Natural killer cell (primary cell): ENCODE measurements around the gene PTPRO. TPM values are rescaled to one million over a fixed set of nuclear protein-coding genes. Genes with fewer than 3 reads are reported as not detected.

Source experiments
- ATAC-seq, 3 donors: fragments of 150-1000 bp in 2 of 3; fragments of 200-7000 bp in 1 of 3; cut with Tn5 transposase; 1 replicate in 1 of 3; 2 replicates in 2 of 3; pipeline ENCODE4 v1.10.0; 2021; ENCODE audit warnings: mild to moderate bottlenecking in 2 of 3, moderate library complexity in 2 of 3
- DNase-seq, 2 donors: peaks; one replicate each; pipeline versions ENCODE4 v3.0.0 to v3.0.0-alpha.2; 2013 to 2021; ENCODE audit warnings: mixed read lengths in 1 of 2
- H3K27ac ChIP-seq: one replicate; pipeline ENCODE4 v1.5.1; 2013; ENCODE audit warnings: mild to moderate bottlenecking, low read length
- H3K27me3 ChIP-seq: one replicate; pipeline ENCODE4 v1.6.1; 2013; ENCODE audit warnings: low read length; ENCODE audit not compliant: control insufficient read depth, insufficient read depth
- H3K36me3 ChIP-seq: one replicate; pipeline ENCODE4 v1.6.1; 2013; ENCODE audit warnings: low read length; ENCODE audit not compliant: control insufficient read depth, insufficient read depth
- H3K4me1 ChIP-seq: one replicate; pipeline ENCODE4 v1.6.1; 2013; ENCODE audit warnings: low read length; ENCODE audit not compliant: control insufficient read depth, insufficient read depth
- H3K4me3 ChIP-seq: one replicate; pipeline ENCODE4 v1.5.1; 2013; ENCODE audit warnings: low read length
- H3K9me3 ChIP-seq: one replicate; pipeline ENCODE4 v1.6.1; 2013; ENCODE audit warnings: low read length; ENCODE audit not compliant: control insufficient read depth, insufficient read depth
- H3K27ac Mint-ChIP-seq, 2 donors: one replicate each; pipeline ENCODE4 v1.8.0; 2022; ENCODE audit warnings: mild to moderate bottlenecking in 2 of 2, mixed read lengths in 2 of 2, moderate library complexity in 1 of 2
- H3K27me3 Mint-ChIP-seq, 2 donors: one replicate each; pipeline ENCODE4 v1.8.0; 2022; ENCODE audit warnings: low read depth in 2 of 2, mixed read lengths in 2 of 2
- H3K36me3 Mint-ChIP-seq: one replicate; pipeline ENCODE4 v1.8.0; 2022; ENCODE audit warnings: mixed read lengths
- H3K4me1 Mint-ChIP-seq, 2 donors: one replicate each; pipeline ENCODE4 v1.8.0; 2022; ENCODE audit warnings: mixed read lengths in 2 of 2
- H3K4me3 Mint-ChIP-seq: one replicate; pipeline ENCODE4 v1.8.0; 2022; ENCODE audit warnings: mild to moderate bottlenecking, moderate library complexity, mixed read lengths
- H3K9me3 Mint-ChIP-seq, 2 donors: one replicate each; pipeline ENCODE4 v1.8.0; 2022; ENCODE audit warnings: mixed read lengths in 2 of 2
- CTCF ChIP-seq: fragments of 200-600 bp; IDR thresholded peaks from one replicate; pipeline ENCODE4 v1.8.0; 2022; ENCODE audit warnings: antibody characterized with exemption
- WGBS: methylation state at CpG from one replicate; pipeline ENCODE4 v1.1.7; 2013; ENCODE audit warnings: missing lambda C conversion rate; ENCODE audit not compliant: insufficient coverage; 5-methylcytosine and 5-hydroxymethylcytosine counted together
- intact Hi-C: fragments of 100-400 bp; cut with micrococcal nuclease; formaldehyde crosslinking; loops from one replicate; pipeline ENCODE4 v1.14.2; 2022
- total RNA-seq, 4 donors: library from RNA; stranded (reverse); fragments of 120-200 nt in 1 of 4; gene quantifications; one replicate each; pipeline versions ENCODE4 v1.2.3 to v1.2.4, GENCODE V29; 2013 to 2022

The PTPRO gene
- total RNA-seq, 3 donors from 2014 or later (not counting 1 experiment from before 2014, with no cell fraction given) = 0.29 to 1.2 (median 0.53) TPM

- no peak overlapping the region for H3K4me3 ChIP-seq
- no peaks in the 10 kb centered on the region for H3K36me3 ChIP-seq
- Mint-ChIP-seq H3K36me3 (no peaks in the 10 kb centered on the region), H3K4me1 (no peaks in the 10 kb centered on the region), H3K27me3 (peaks cover 0 to 3% of the 10 kb centered on the region in 2 donors), H3K9me3 (peaks cover 0 to 2% of the 10 kb centered on the region in 2 donors), H3K4me3 (no peak overlapping the region), H3K27ac (no peak overlapping the region)
- no peak for TF ChIP-seq CTCF
- H3K4me1 ChIP-seq = no peaks in the 10 kb centered on the region
- DNase-seq = no peak
- no CpG with 5 or more reads among the region's 1 CpG for whole genome bisulfite sequencing
- H3K27ac ChIP-seq = no peak overlapping the region
- ATAC-seq = no peak
- H3K9me3 ChIP-seq = no peaks in the 10 kb centered on the region
- intact Hi-C loops = no loop called here
- H3K27me3 ChIP-seq = no peaks in the 10 kb centered on the region
These were observed 65.5 kb downstream of the PTPRO start for GRCh38 chr12:15387772-15388171.

GRCh38 chr12:15389561-15389960 is 67.3 kb downstream of the PTPRO start:
- Histone ChIP-seq H3K27ac (no peak overlapping the region), H3K4me3 (no peak overlapping the region), H3K36me3 (no peaks in the 10 kb centered on the region), H3K4me1 (no peaks in the 10 kb centered on the region), H3K9me3 (no peaks in the 10 kb centered on the region), H3K27me3 (no peaks in the 10 kb centered on the region)
- no peak for TF ChIP-seq CTCF
- Mint-ChIP-seq H3K27ac (no peak overlapping the region), H3K36me3 (no peaks in the 10 kb centered on the region), H3K4me1 (no peaks in the 10 kb centered on the region), H3K27me3 (peaks cover 0 to 3% of the 10 kb centered on the region in 2 donors), H3K4me3 (no peak overlapping the region), H3K9me3 (no peaks in the 10 kb centered on the region)
- ATAC-seq (no peak), DNase-seq (no peak)
- intact Hi-C loops = no loop called here
- WGBS = 80% methylated on average over 1 of the region's 1 CpG

- Histone ChIP-seq H3K9me3 (no peaks in the 10 kb centered on the region), H3K4me1 (no peaks in the 10 kb centered on the region), H3K4me3 (no peak overlapping the region), H3K27me3 (no peaks in the 10 kb centered on the region), H3K27ac (no peak overlapping the region), H3K36me3 (no peaks in the 10 kb centered on the region)
- no peak for TF ChIP-seq CTCF
- 100% methylated on average over 1 of the region's 1 CpG for WGBS
- H3K9me3 Mint-ChIP-seq = no peaks in the 10 kb centered on the region
- H3K4me3 Mint-ChIP-seq = no peak overlapping the region
- no peaks in the 10 kb centered on the region for H3K27me3 Mint-ChIP-seq
- H3K36me3 Mint-ChIP-seq = no peaks in the 10 kb centered on the region
- intact Hi-C loops = no loop called here
- H3K27ac Mint-ChIP-seq = no peak overlapping the region
- ATAC-seq (no peak), DNase-seq (no peak)
- no peaks in the 10 kb centered on the region for H3K4me1 Mint-ChIP-seq
These were observed 70.7 kb downstream of the PTPRO start for GRCh38 chr12:15393037-15393436.

GRCh38 chr12:15393995-15394394 is 71.7 kb downstream of the PTPRO start:
- Histone ChIP-seq H3K27me3 (no peaks in the 10 kb centered on the region), H3K9me3 (no peaks in the 10 kb centered on the region), H3K27ac (no peak overlapping the region), H3K4me1 (no peaks in the 10 kb centered on the region), H3K4me3 (no peak overlapping the region), H3K36me3 (no peaks in the 10 kb centered on the region)
- Mint-ChIP-seq H3K9me3 (no peaks in the 10 kb centered on the region), H3K4me3 (no peak overlapping the region), H3K4me1 (no peaks in the 10 kb centered on the region), H3K27me3 (no peaks in the 10 kb centered on the region), H3K27ac (no peak overlapping the region), H3K36me3 (no peaks in the 10 kb centered on the region)
- intact Hi-C loops = no loop called here
- DNase-seq = no peak
- no peak for ATAC-seq
- TF ChIP-seq CTCF = no peak
